Aorta (tissue), 5 donors: ENCODE data around the gene GNAL. TPM values are rescaled to one million over a fixed set of nuclear protein-coding genes. Genes with fewer than 3 reads are reported as not detected.
A peak's percentile ranks its signal among the peaks of the same experiment; 100 is the strongest.

Source experiments
- ATAC-seq: fragments of 200-7000 bp; cut with Tn5 transposase; one replicate; pipeline ENCODE4 v1.9.1; 2022; ENCODE audit warnings: moderate library complexity; ENCODE audit not compliant: low FRiP score
- DNase-seq, 2 donors: peaks; one replicate each; pipeline ENCODE4 v3.0.0-alpha.2; 2020
- H3K27ac ChIP-seq, 2 donors: one replicate each; pipeline ENCODE4 v1.5.1; 2013; ENCODE audit warnings: low read length in 2 of 2, mild to moderate bottlenecking in 2 of 2, moderate library complexity in 2 of 2, control low read depth in 1 of 2, inconsistent platforms in 1 of 2, low read depth in 1 of 2
- H3K27me3 ChIP-seq, 2 donors: one replicate each; pipeline ENCODE4 v1.6.1; 2013; ENCODE audit warnings: control low read depth in 1 of 2, low read length in 1 of 2, mild to moderate bottlenecking in 1 of 2, moderate library complexity in 1 of 2; ENCODE audit not compliant: insufficient read depth in 2 of 2, control insufficient read depth in 1 of 2
- H3K36me3 ChIP-seq, 2 donors: one replicate each; pipeline ENCODE4 v1.6.1; 2013; ENCODE audit warnings: control low read depth in 1 of 2, low read length in 1 of 2, mild to moderate bottlenecking in 1 of 2; ENCODE audit not compliant: insufficient read depth in 2 of 2, control insufficient read depth in 1 of 2
- H3K4me1 ChIP-seq, 2 donors: one replicate each; pipeline ENCODE4 v1.6.1; 2013; ENCODE audit warnings: low read length in 2 of 2, control low read depth in 1 of 2, mild to moderate bottlenecking in 1 of 2, moderate library complexity in 1 of 2; ENCODE audit not compliant: insufficient read depth in 2 of 2, control insufficient read depth in 1 of 2
- H3K4me3 ChIP-seq, 2 donors: one replicate each; pipeline ENCODE4 v1.5.1; 2013; ENCODE audit warnings: low read length in 2 of 2, control low read depth in 1 of 2, mild to moderate bottlenecking in 1 of 2
- H3K9me3 ChIP-seq: one replicate; pipeline ENCODE4 v1.6.1; 2013; ENCODE audit warnings: mild to moderate bottlenecking, low read length; ENCODE audit not compliant: control insufficient read depth
- WGBS, 2 donors: extraction: QIAGEN DNeasy Blood & Tissue Kit; methylation state at CpG; one replicate each; pipeline ENCODE4 v1.1.7; 2013; 5-methylcytosine and 5-hydroxymethylcytosine counted together
- intact Hi-C, 2 donors: fragments of 100-400 bp; cut with DNase I; formaldehyde crosslinking; loops; one replicate each; pipeline versions ENCODE4 v1.14.2 to v1.15.0; 2022
- polyA plus RNA-seq, 2 donors: library from polyadenylated mRNA; stranded (reverse); fragments of 200-250 nt; gene quantifications; one replicate each; pipeline ENCODE4 v1.2.3, GENCODE V29; 2013
- total RNA-seq, 2 donors: library from RNA; stranded (reverse); fragmentation: NEBNext Ultra II Directional; extraction: Animal tissue kit (Norgen Biotek cat#: 25700); gene quantifications; one replicate each; pipeline ENCODE4 v1.2.1, GENCODE V29; 2021
- donor health status: healthy with polysubstance abuse.
- donor health status: Bipolar disorder and iron deficiency.
- donor health status: DM: no; HTN: no; CAD: no.
- donor health status: DM: no; HTN: no; CAD: no.
- donor health status: DM: yes; HTN: yes; CAD: no.

GNAL gene
- total and polyA plus RNA-seq, 4 donors, result 2.0 to 15.5 (median 7.3) TPM

DNA sequence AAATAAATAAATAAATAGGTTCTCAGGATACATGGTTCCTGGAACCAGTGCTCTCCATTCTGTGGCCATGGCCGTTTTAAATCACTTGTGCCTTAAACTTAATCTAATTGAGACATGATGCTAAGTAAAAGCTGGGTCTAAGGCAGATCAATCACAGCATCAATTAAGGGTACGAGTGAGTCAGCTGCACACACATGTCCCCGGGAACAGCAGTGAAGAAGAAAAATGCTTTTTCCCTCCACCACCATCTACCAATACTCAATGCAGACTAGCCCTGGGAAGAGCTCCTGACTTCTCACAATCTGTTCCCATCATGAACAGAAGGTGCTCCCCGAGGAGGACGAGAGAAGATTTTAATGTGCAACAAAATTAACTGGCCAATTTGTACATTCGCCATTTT lies 155.4 kb downstream of the GNAL start:
- no peak overlapping the region for H3K27ac ChIP-seq
- no peak for ATAC-seq
- H3K4me1 ChIP-seq, result no peaks in the 10 kb centered on the region
- H3K36me3 ChIP-seq, result no peaks in the 10 kb centered on the region
- WGBS, 2 donors, result 81 to 85% methylated on average over 6 of the region's 6 CpGs
- H3K9me3 ChIP-seq, result no peaks in the 10 kb centered on the region
- no peaks in the 10 kb centered on the region for H3K27me3 ChIP-seq
- intact Hi-C loops, result no loop called here
- no peak overlapping the region for H3K4me3 ChIP-seq
- no peak for DNase-seq

DNA sequence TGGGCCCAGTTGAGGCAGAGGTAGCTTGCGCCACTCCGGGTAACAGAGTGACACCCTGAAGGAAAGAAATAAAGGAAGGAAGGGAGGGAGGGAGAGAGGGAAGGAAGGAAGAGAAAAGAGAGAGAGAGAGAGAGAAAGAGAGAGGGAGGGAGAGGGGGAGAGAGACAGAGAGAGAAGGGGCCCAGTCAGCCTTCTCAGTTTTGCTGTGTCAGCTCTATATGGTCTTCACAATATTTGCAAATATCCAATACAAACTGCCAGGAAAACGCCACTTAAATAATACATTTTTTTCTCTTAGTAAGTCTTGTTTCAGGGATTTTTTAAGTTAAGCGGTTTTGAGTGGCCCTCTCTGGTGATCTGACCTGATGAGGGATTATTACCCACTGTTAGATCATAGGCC lies 156.6 kb downstream of the GNAL start:
- WGBS, 2 donors, result 82 to 84% methylated on average over 4 of the region's 4 CpGs
- Histone ChIP-seq H3K27me3 (no peaks in the 10 kb centered on the region), H3K4me1 (no peaks in the 10 kb centered on the region), H3K27ac (no peak overlapping the region), H3K9me3 (no peaks in the 10 kb centered on the region), H3K4me3 (no peak overlapping the region), H3K36me3 (no peaks in the 10 kb centered on the region)
- intact Hi-C loops, result no loop called here
- no peak for DNase-seq
- ATAC-seq, result no peak

- ATAC-seq, result no peak
- intact Hi-C loops, result no loop called here
- H3K27me3 ChIP-seq, result no peaks in the 10 kb centered on the region
- 75% methylated on average over 4 of the region's 4 CpGs for WGBS, 2 donors
- no peaks in the 10 kb centered on the region for H3K9me3 ChIP-seq
- DNase-seq, result no peak
- H3K36me3 ChIP-seq, result no peaks in the 10 kb centered on the region
- no peak overlapping the region for H3K4me3 ChIP-seq
- no peaks in the 10 kb centered on the region for H3K4me1 ChIP-seq
- H3K27ac ChIP-seq, result no peak overlapping the region
These were observed 158.7 kb downstream of the GNAL start for GRCh38 chr18:11847811-11848210.

GRCh38 chr18:11849279-11849678 lies 160.2 kb downstream of the GNAL start:
- H3K27ac ChIP-seq, result no peak overlapping the region
- H3K4me3 ChIP-seq, result no peak overlapping the region
- ATAC-seq, result no peak

GRCh38 chr18:11849841-11850634 lies 161.0 kb downstream of the GNAL start:
- H3K27me3 ChIP-seq, result no peaks in the 10 kb centered on the region
- peaks cover 0 to 2% of the 10 kb centered on the region in 2 donors for H3K4me1 ChIP-seq
- DNase-seq, result peak; percentile 86 to 88
- peak; percentile 64 for ATAC-seq
- H3K27ac ChIP-seq, result peak overlapping the region; percentile 85 to 88
- 2 to 5% methylated on average over 17 of the region's 17 CpGs for WGBS, 2 donors
- intact Hi-C loops, result loop anchor here (2.0 to 10.0 kb wide), 3 partner anchors 57 to 195 kb away; partner anchors contain the start of gene MPPE1 (in 2 of the 2)
- H3K4me3 ChIP-seq, result peak overlapping the region; percentile 46 to 86
- no peaks in the 10 kb centered on the region for H3K36me3 ChIP-seq
- H3K9me3 ChIP-seq, result no peaks in the 10 kb centered on the region

More at GRCh38 chr18:11849279-11849678, 160.2 kb downstream of the GNAL start:
- WGBS, 2 donors, result 77 to 78% methylated on average over 7 of the region's 7 CpGs
- no peaks in the 10 kb centered on the region for H3K36me3 ChIP-seq
- intact Hi-C loops, result no loop called here
- DNase-seq, result no peak
- H3K9me3 ChIP-seq, result no peaks in the 10 kb centered on the region
- H3K27me3 ChIP-seq, result no peaks in the 10 kb centered on the region
- peaks cover 0 to 2% of the 10 kb centered on the region in 2 donors for H3K4me1 ChIP-seq

- H3K4me1 ChIP-seq, result peaks cover 0 to 2% of the 10 kb centered on the region in 2 donors
- intact Hi-C loops, result loop anchor here (2.0 to 10.0 kb wide), 3 partner anchors 57 to 196 kb away; partner anchors contain the start of gene MPPE1 (in 2 of the 2)
- H3K36me3 ChIP-seq, result no peaks in the 10 kb centered on the region
- ATAC-seq, result peak; percentile 84
- WGBS, 2 donors, result 0% methylated on average over 10 of the region's 10 CpGs
- no peaks in the 10 kb centered on the region for H3K9me3 ChIP-seq
- H3K4me3 ChIP-seq, result peak overlapping the region; percentile 46 to 86
- H3K27me3 ChIP-seq, result no peaks in the 10 kb centered on the region
- H3K27ac ChIP-seq, result peak overlapping the region; percentile 85 to 99
- DNase-seq, result no peak
These were observed 161.7 kb downstream of the GNAL start for GRCh38 chr18:11850821-11851145.

DNA sequence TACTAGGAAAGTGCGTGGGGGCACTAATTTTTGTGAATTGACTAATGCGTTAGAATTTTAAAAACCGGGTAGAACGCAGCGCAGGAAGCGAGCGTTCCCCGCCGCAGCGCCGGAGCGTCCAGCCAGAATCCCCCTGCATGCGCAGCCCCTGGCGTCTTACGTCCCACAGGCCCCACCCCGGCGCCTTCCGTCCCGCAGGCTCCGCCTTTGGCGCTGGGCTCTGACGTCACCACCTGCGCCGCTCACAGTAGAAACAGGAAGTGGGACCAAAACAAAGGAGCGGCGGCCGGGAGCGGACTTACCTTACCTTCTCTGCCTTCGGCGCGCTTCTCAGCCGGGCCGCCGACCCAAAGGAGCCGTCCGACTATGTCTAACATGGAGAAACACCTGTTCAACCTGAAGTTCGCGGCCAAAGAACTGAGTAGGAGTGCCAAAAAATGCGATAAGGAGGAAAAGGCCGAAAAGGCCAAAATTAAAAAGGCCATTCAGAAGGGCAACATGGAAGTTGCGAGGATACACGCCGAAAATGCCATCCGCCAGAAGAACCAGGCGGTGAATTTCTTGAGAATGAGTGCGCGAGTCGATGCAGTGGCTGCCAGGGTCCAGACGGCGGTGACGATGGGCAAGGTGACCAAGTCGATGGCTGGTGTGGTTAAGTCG lies 162.2 kb downstream of the GNAL start, which contains the start of gene CHMP1B:
Gene CHMP1B, plus strand, starts transcription at position 268 of the 660 bp plus-strand sequence. Its CDS starts 99 bp downstream, at position 367.
- Histone ChIP-seq H3K4me1 (peaks cover 0 to 2% of the 10 kb centered on the region in 2 donors), H3K27ac (peak within 1 kb of the TSS; percentile 95 to 99), H3K27me3 (no peaks in the 10 kb centered on the region), H3K36me3 (no peaks in the 10 kb centered on the region), H3K4me3 (peak within 1 kb of the TSS; percentile 94 to 100), H3K9me3 (no peaks in the 10 kb centered on the region)
- ATAC-seq (peak; percentile 99), DNase-seq (peak; percentile 99 to 100)
- intact Hi-C loops, result loop anchor here (2.0 to 10.0 kb wide), 3 partner anchors 56 to 196 kb away; partner anchors contain the start of gene MPPE1 (in 2 of the 2)
- 0% methylated on average over 53 of the region's 53 CpGs for WGBS, 2 donors

GRCh38 chr18:11851806-11852337 lies 162.8 kb downstream of the GNAL start:
- peak overlapping the region; percentile 94 to 100 for H3K4me3 ChIP-seq
- H3K36me3 ChIP-seq, result no peaks in the 10 kb centered on the region
- no peaks in the 10 kb centered on the region for H3K9me3 ChIP-seq
- no peaks in the 10 kb centered on the region for H3K27me3 ChIP-seq
- ATAC-seq (peak; percentile 41), DNase-seq (peak; percentile 57 to 81)
- intact Hi-C loops, result loop anchor here (2.0 to 10.0 kb wide), 3 partner anchors 55 to 197 kb away; partner anchors contain the start of gene MPPE1 (in 2 of the 2)
- 1% methylated on average over 23 of the region's 23 CpGs for WGBS, 2 donors
- peaks cover 0 to 2% of the 10 kb centered on the region in 2 donors for H3K4me1 ChIP-seq
- H3K27ac ChIP-seq, result peak overlapping the region in 1 of 2 donors; percentile 99
